Measurements from ENCODE around the gene PITPNC1.

DNA sequence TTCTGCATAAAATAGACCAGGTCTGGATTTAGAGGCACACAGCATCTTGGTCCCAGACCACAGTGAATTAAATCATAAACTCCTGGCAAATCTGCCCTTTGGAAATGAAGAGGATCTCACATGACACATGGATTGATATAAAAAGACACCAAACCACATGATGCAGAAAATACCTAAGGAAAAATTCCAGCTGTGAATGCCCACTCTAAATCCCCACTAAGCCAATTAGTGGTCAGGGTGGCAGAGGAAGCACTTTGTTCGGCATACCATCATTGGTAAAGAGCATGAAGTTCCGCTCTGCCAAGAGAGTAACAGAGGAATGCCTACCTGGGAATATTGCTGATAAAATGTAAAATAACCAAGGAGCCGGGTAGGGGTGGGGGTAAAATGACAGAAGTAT is 308.3 kb downstream of the PITPNC1 start:
- no peak for TF ChIP-seq POLR2A (IDR thresholded peaks at IDR 0.05)
- TF ChIP-seq, protein P1, sequence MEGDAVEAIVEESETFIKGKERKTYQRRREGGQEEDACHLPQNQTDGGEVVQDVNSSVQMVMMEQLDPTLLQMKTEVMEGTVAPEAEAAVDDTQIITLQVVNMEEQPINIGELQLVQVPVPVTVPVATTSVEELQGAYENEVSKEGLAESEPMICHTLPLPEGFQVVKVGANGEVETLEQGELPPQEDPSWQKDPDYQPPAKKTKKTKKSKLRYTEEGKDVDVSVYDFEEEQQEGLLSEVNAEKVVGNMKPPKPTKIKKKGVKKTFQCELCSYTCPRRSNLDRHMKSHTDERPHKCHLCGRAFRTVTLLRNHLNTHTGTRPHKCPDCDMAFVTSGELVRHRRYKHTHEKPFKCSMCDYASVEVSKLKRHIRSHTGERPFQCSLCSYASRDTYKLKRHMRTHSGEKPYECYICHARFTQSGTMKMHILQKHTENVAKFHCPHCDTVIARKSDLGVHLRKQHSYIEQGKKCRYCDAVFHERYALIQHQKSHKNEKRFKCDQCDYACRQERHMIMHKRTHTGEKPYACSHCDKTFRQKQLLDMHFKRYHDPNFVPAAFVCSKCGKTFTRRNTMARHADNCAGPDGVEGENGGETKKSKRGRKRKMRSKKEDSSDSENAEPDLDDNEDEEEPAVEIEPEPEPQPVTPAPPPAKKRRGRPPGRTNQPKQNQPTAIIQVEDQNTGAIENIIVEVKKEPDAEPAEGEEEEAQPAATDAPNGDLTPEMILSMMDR (IDR thresholded peaks at IDR 0.05), result no peak

Data from uterus (tissue), 2 donors.